Fibroblast of skin of right biceps (primary cell): ENCODE results near the gene TECTA.
"Not testable (repeated sequence)": the region's sequence is repeated elsewhere in the genome, so short reads cannot be mapped to it uniquely, and the experiment has no call there.

Source experiments
- DNase-seq: peaks from one replicate; pipeline ENCODE4 v3.0.0-alpha.2; 2013

The TECTA gene

GRCh38 chr11:121091492-121092152, 9.4 kb upstream of the TECTA start:
- no peak for DNase-seq

GRCh38 chr11:121095561-121095960, 5.5 kb upstream of the TECTA start:
- DNase-seq: no peak

GRCh38 chr11:121099364-121099763, 1.7 kb upstream of the TECTA start:
- no peak for DNase-seq

- no peak for DNase-seq
These were observed 1.2 kb upstream of the TECTA start for GRCh38 chr11:121099885-121100284.

GRCh38 chr11:121104312-121104762, 3.3 kb downstream of the TECTA start:
- DNase-seq: no peak

- DNase-seq: no peak
These were observed 4.0 kb downstream of the TECTA start for GRCh38 chr11:121105063-121105480.

- DNase-seq: no peak
These were observed 4.6 kb downstream of the TECTA start for GRCh38 chr11:121105481-121106195.

- no peak for DNase-seq
These were observed 5.8 kb downstream of the TECTA start for GRCh38 chr11:121106812-121107211.

- no peak for DNase-seq
These were observed 7.4 kb downstream of the TECTA start for GRCh38 chr11:121108413-121108812.

- no peak for DNase-seq
These were observed 8.4 kb downstream of the TECTA start for GRCh38 chr11:121109471-121109870.

- DNase-seq: no peak
These were observed 9.0 kb downstream of the TECTA start for GRCh38 chr11:121109916-121110586.

- no peak for DNase-seq
These were observed 10.1 kb downstream of the TECTA start for GRCh38 chr11:121110871-121111724.

GRCh38 chr11:121112498-121113455, 11.7 kb downstream of the TECTA start:
- peak; percentile 79 for DNase-seq

GRCh38 chr11:121113611-121114010, 12.6 kb downstream of the TECTA start:
- no peak for DNase-seq

GRCh38 chr11:121115024-121115423, 14.0 kb downstream of the TECTA start:
- DNase-seq: not testable (repeated sequence)

- peak; percentile 42 for DNase-seq
These were observed 16.7 kb downstream of the TECTA start for GRCh38 chr11:121117788-121118187.

- no peak for DNase-seq
These were observed 18.4 kb downstream of the TECTA start for GRCh38 chr11:121119440-121119839.

- DNase-seq: no peak
These were observed 21.3 kb downstream of the TECTA start for GRCh38 chr11:121122328-121122727.

GRCh38 chr11:121123496-121124069, 22.5 kb downstream of the TECTA start:
- no peak for DNase-seq

- DNase-seq: no peak
These were observed 26.8 kb downstream of the TECTA start for GRCh38 chr11:121127809-121128208.
